ENCODE measurements around the gene SLC22A5. TPM values are rescaled to one million over a fixed set of nuclear protein-coding genes. Genes with fewer than 3 reads are reported as not detected.

SLC22A5 gene
- total and polyA plus RNA-seq, 10 of the 15 experiments (the other 5 are each of a cell fraction or from before 2014, with no cell fraction given): 1.1 to 4.4 (median 2.3) TPM

Small RNA genes within 50 kb of the gene (microRNA-seq; reads per million reads assigned to microRNA genes)
- gene MIR3936: not detected

Small RNA genes within 50 kb of the gene (small RNA-seq; reads per million reads assigned to genes)
- gene MIR3936: not detected

Other genes starting within 250 kb of the SLC22A5 start
- gene P4HA2, start 141.9 kb upstream of the SLC22A5 start, total RNA-seq (2014; rRNA removed): 6.9 and 7.7 TPM in 2 replicates
- gene P4HA2, start 141.9 kb upstream of the SLC22A5 start, total RNA-seq (2014; rRNA removed; fragmentation: Illumina TruSeq; extraction: Trizol): 5.4 and 6.2 TPM in 2 replicates
- 7.3 and 7.9 TPM in 2 replicates for gene P4HA2, start 141.9 kb upstream of the SLC22A5 start, total RNA-seq (2021)
- gene P4HA2, start 141.9 kb upstream of the SLC22A5 start, polyA plus RNA-seq (2011; rRNA removed): 7.2 and 7.6 TPM in 2 replicates
- gene P4HA2, start 141.9 kb upstream of the SLC22A5 start, polyA plus RNA-seq (2014; fragmentation: Illumina TruSeq; extraction: Trizol): 4.9 and 6.0 TPM in 2 replicates
- gene P4HA2, start 141.9 kb upstream of the SLC22A5 start, polyA plus RNA-seq (2014; fragmentation: Nextera tagmentation; extraction: Ambion mirVana): 10 to 100 TPM in 1 of 2 experiments, 1 to 10 TPM in 1; 9.1 to 10.6 TPM
- gene P4HA2, start 141.9 kb upstream of the SLC22A5 start, polyA plus RNA-seq (2014; rRNA removed): 4.7 and 5.7 TPM in 2 replicates
- gene P4HA2, start 141.9 kb upstream of the SLC22A5 start, polyA plus RNA-seq (2016; fragmentation: Nextera tagmentation; extraction: Ambion mirVana): 10 to 100 TPM in 1 of 2 experiments, 1 to 10 TPM in 1; 7.4 to 10.9 TPM
- gene PDLIM4, start 112.0 kb upstream of the SLC22A5 start, total RNA-seq (2014; rRNA removed): 0.22 and 0.62 TPM in 2 replicates
- gene PDLIM4, start 112.0 kb upstream of the SLC22A5 start, total RNA-seq (2014; rRNA removed; fragmentation: Illumina TruSeq; extraction: Trizol): 0.18 TPM in 1 of 2 replicates, not detected in the other
- gene PDLIM4, start 112.0 kb upstream of the SLC22A5 start, total RNA-seq (2021): 0.24 and 0.36 TPM in 2 replicates
- 0.69 and 1.7 TPM in 2 replicates for gene PDLIM4, start 112.0 kb upstream of the SLC22A5 start, polyA plus RNA-seq (2011; rRNA removed)
- not detected in 2 replicates for gene PDLIM4, start 112.0 kb upstream of the SLC22A5 start, polyA plus RNA-seq (2014; fragmentation: Illumina TruSeq; extraction: Trizol)
- not detected for gene PDLIM4, start 112.0 kb upstream of the SLC22A5 start, polyA plus RNA-seq (2014; fragmentation: Nextera tagmentation; extraction: Ambion mirVana)
- gene PDLIM4, start 112.0 kb upstream of the SLC22A5 start, polyA plus RNA-seq (2014; rRNA removed): 0.13 and 0.51 TPM in 2 replicates
- gene PDLIM4, start 112.0 kb upstream of the SLC22A5 start, polyA plus RNA-seq (2016; fragmentation: Nextera tagmentation; extraction: Ambion mirVana): under 1 TPM; 0.39 to 0.86 TPM
- 0.11 and 0.27 TPM in 2 replicates for gene SLC22A4, start 75.3 kb upstream of the SLC22A5 start, total RNA-seq (2014; rRNA removed)
- 0.09 TPM in 1 of 2 replicates, not detected in the other for gene SLC22A4, start 75.3 kb upstream of the SLC22A5 start, total RNA-seq (2014; rRNA removed; fragmentation: Illumina TruSeq; extraction: Trizol)
- gene SLC22A4, start 75.3 kb upstream of the SLC22A5 start, total RNA-seq (2021): 0.13 and 0.21 TPM in 2 replicates
- gene SLC22A4, start 75.3 kb upstream of the SLC22A5 start, polyA plus RNA-seq (2011; rRNA removed): 0.06 and 0.10 TPM in 2 replicates
- gene SLC22A4, start 75.3 kb upstream of the SLC22A5 start, polyA plus RNA-seq (2014; fragmentation: Illumina TruSeq; extraction: Trizol): 0.04 and 0.17 TPM in 2 replicates
- under 1 TPM in 1 of 2 experiments, not detected in 1; 0.05 TPM for gene SLC22A4, start 75.3 kb upstream of the SLC22A5 start, polyA plus RNA-seq (2014; fragmentation: Nextera tagmentation; extraction: Ambion mirVana)
- 0.04 and 0.61 TPM in 2 replicates for gene SLC22A4, start 75.3 kb upstream of the SLC22A5 start, polyA plus RNA-seq (2014; rRNA removed)
- under 1 TPM in 1 of 2 experiments, not detected in 1; 0.32 TPM for gene SLC22A4, start 75.3 kb upstream of the SLC22A5 start, polyA plus RNA-seq (2016; fragmentation: Nextera tagmentation; extraction: Ambion mirVana)
- gene IRF1, start 121.1 kb downstream of the SLC22A5 start, total RNA-seq (2014; rRNA removed): 29.9 and 30.5 TPM in 2 replicates
- gene IRF1, start 121.1 kb downstream of the SLC22A5 start, total RNA-seq (2014; rRNA removed; fragmentation: Illumina TruSeq; extraction: Trizol): 41.9 and 45.3 TPM in 2 replicates
- gene IRF1, start 121.1 kb downstream of the SLC22A5 start, total RNA-seq (2021): 68.0 and 74.1 TPM in 2 replicates
- gene IRF1, start 121.1 kb downstream of the SLC22A5 start, polyA plus RNA-seq (2011; rRNA removed): 37.5 and 50.7 TPM in 2 replicates
- 45.9 and 48.6 TPM in 2 replicates for gene IRF1, start 121.1 kb downstream of the SLC22A5 start, polyA plus RNA-seq (2014; fragmentation: Illumina TruSeq; extraction: Trizol)
- 10 to 100 TPM in 1 of 2 experiments, 1 to 10 TPM in 1; 6.9 to 14.0 TPM for gene IRF1, start 121.1 kb downstream of the SLC22A5 start, polyA plus RNA-seq (2014; fragmentation: Nextera tagmentation; extraction: Ambion mirVana)
- 55.9 and 56.1 TPM in 2 replicates for gene IRF1, start 121.1 kb downstream of the SLC22A5 start, polyA plus RNA-seq (2014; rRNA removed)
- 10 to 100 TPM; 62.1 to 65.0 TPM for gene IRF1, start 121.1 kb downstream of the SLC22A5 start, polyA plus RNA-seq (2016; fragmentation: Nextera tagmentation; extraction: Ambion mirVana)
- gene IL5, start 173.8 kb downstream of the SLC22A5 start, total RNA-seq (2014; rRNA removed): not detected in 2 replicates
- gene IL5, start 173.8 kb downstream of the SLC22A5 start, total RNA-seq (2014; rRNA removed; fragmentation: Illumina TruSeq; extraction: Trizol): not detected in 2 replicates
- not detected in 2 replicates for gene IL5, start 173.8 kb downstream of the SLC22A5 start, total RNA-seq (2021)
- gene IL5, start 173.8 kb downstream of the SLC22A5 start, polyA plus RNA-seq (2011; rRNA removed): not detected in 2 replicates
- gene IL5, start 173.8 kb downstream of the SLC22A5 start, polyA plus RNA-seq (2014; fragmentation: Illumina TruSeq; extraction: Trizol): not detected in 2 replicates
- not detected for gene IL5, start 173.8 kb downstream of the SLC22A5 start, polyA plus RNA-seq (2014; fragmentation: Nextera tagmentation; extraction: Ambion mirVana)
- not detected in 2 replicates for gene IL5, start 173.8 kb downstream of the SLC22A5 start, polyA plus RNA-seq (2014; rRNA removed)
- not detected for gene IL5, start 173.8 kb downstream of the SLC22A5 start, polyA plus RNA-seq (2016; fragmentation: Nextera tagmentation; extraction: Ambion mirVana)
- 23.6 and 29.2 TPM in 2 replicates for gene RAD50, start 187.3 kb downstream of the SLC22A5 start, total RNA-seq (2014; rRNA removed)
- 55.2 and 59.2 TPM in 2 replicates for gene RAD50, start 187.3 kb downstream of the SLC22A5 start, total RNA-seq (2014; rRNA removed; fragmentation: Illumina TruSeq; extraction: Trizol)
- 43.7 and 48.6 TPM in 2 replicates for gene RAD50, start 187.3 kb downstream of the SLC22A5 start, total RNA-seq (2021)
- gene RAD50, start 187.3 kb downstream of the SLC22A5 start, polyA plus RNA-seq (2011; rRNA removed): 47.2 and 67.3 TPM in 2 replicates
- 46.8 and 52.9 TPM in 2 replicates for gene RAD50, start 187.3 kb downstream of the SLC22A5 start, polyA plus RNA-seq (2014; fragmentation: Illumina TruSeq; extraction: Trizol)
- gene RAD50, start 187.3 kb downstream of the SLC22A5 start, polyA plus RNA-seq (2014; fragmentation: Nextera tagmentation; extraction: Ambion mirVana): 10 to 100 TPM; 12.8 to 19.5 TPM
- gene RAD50, start 187.3 kb downstream of the SLC22A5 start, polyA plus RNA-seq (2014; rRNA removed): 20.9 and 23.7 TPM in 2 replicates
- gene RAD50, start 187.3 kb downstream of the SLC22A5 start, polyA plus RNA-seq (2016; fragmentation: Nextera tagmentation; extraction: Ambion mirVana): 10 to 100 TPM; 67.6 to 68.6 TPM

Data from GM12878 (cell line).